Hair follicular keratinocyte (primary cell): ENCODE data around the gene PDS5B. TPM values are rescaled to one million over a fixed set of nuclear protein-coding genes. Genes with fewer than 3 reads are reported as not detected.

ENCODE experiments used
- total RNA-seq: library from RNA; depleted of rRNA; stranded (reverse); fragments of >200 nt; gene quantifications from 2 replicates; pipeline ENCODE4 v1.2.3, GENCODE V29; 2015

The PDS5B gene
- total RNA-seq = 5.8 and 7.2 TPM in 2 replicates

GRCh38 chr13:32586080-32586900, at the start of gene PDS5B:
TSS of gene PDS5B (plus strand) at chr13:32586452. CDS start at chr13:32648773, 62,321 bp downstream.

DNA sequence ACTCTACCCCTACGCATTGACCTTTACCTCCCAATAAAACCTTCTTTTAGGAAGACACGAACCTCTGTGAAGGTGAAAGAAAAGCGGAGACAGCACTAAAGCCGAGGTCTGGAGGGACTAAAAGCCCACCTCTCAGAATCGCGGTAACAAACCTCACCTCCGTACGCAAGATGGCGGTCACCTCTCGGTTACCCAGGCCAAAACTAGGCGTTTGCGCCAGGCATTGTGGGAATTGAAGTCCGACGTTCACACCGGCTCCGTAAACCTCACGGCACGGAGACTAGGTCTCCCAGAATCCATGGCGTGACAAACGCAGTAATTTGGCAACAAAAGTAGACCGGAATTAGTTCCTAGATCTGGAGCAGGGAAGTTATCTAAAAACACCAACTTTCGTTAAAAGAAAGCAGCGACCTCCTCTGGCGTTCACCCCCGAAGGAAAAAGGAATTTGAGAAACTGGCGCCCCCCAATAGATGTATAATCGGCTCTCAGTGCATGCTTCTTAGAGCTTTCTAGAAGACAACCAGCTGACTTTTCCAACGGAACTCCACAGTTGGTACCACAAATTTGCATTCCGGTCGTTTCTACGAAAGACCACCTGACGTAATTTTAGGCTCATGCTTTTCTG, 47.5 kb upstream of the PDS5B start, which contains the start of gene N4BP2L2:
Gene N4BP2L2 (minus strand): TSS at position 175 of the 626 bp plus-strand sequence. CDS start 1,768 bp downstream, outside the sequence.

Other genes starting within 250 kb of the PDS5B start
- gene N4BP2L1, start 158.3 kb upstream of the PDS5B start, total RNA-seq = 0.04 and 0.08 TPM in 2 replicates
- 27.7 and 29.4 TPM in 2 replicates for gene N4BP2L2, start 47.7 kb upstream of the PDS5B start, total RNA-seq